CD8-positive, alpha-beta memory T cell (primary cell): ENCODE measurements around the gene EPS15. TPM values are rescaled to one million over a fixed set of nuclear protein-coding genes. Genes with fewer than 3 reads are reported as not detected.
A peak's percentile ranks its signal among the peaks of the same experiment; 100 is the strongest.

Source experiments
- CTCF ChIA-PET: fragments of 350-600 bp; sonication (Branson Sonifier 250); formaldehyde crosslinking; loops from one replicate; lab custom pipeline; 2021; ENCODE audit warnings: antibody characterized with exemption; lab: Charles Lee
- POLR2A ChIA-PET: fragments of 350-600 bp; sonication (Branson Sonifier 250); formaldehyde crosslinking; loops from one replicate; lab custom pipeline; 2021; ENCODE audit warnings: antibody characterized with exemption; lab: Charles Lee
- DNase-seq, 5 donors: peaks; one replicate each; pipeline versions ENCODE4 v3.0.0 to v3.0.0-alpha.2; 2020 to 2022; ENCODE audit warnings: mixed read lengths in 1 of 5
- H3K27ac ChIP-seq: one replicate; pipeline ENCODE4 v1.7.0; 2013; ENCODE audit warnings: low read depth, mild to moderate bottlenecking, low read length, moderate library complexity
- H3K27me3 ChIP-seq: 2 replicates; pipeline ENCODE4 v1.7.0; 2013; ENCODE audit warnings: low read length, mild to moderate bottlenecking; ENCODE audit not compliant: insufficient read depth, poor library complexity, severe bottlenecking
- H3K36me3 ChIP-seq: 2 replicates; pipeline ENCODE4 v1.7.0; 2013; ENCODE audit warnings: mild to moderate bottlenecking, low read length, moderate library complexity; ENCODE audit not compliant: insufficient read depth
- H3K4me1 ChIP-seq: 2 replicates; pipeline ENCODE4 v1.7.0; 2013; ENCODE audit warnings: mild to moderate bottlenecking, low read length, moderate library complexity; ENCODE audit not compliant: insufficient read depth
- H3K4me3 ChIP-seq: 2 replicates; pipeline ENCODE4 v1.7.0; 2013; ENCODE audit warnings: mild to moderate bottlenecking, low read length
- H3K9me3 ChIP-seq: 2 replicates; pipeline ENCODE4 v1.7.0; 2013; ENCODE audit warnings: mild to moderate bottlenecking, low read length
- H3K27ac Mint-ChIP-seq, 8 donors: one replicate each; pipeline ENCODE4 v1.8.0; 2020 to 2021; ENCODE audit warnings: mixed read lengths in 8 of 8, mild to moderate bottlenecking in 6 of 8, inconsistent platforms in 3 of 8, moderate library complexity in 3 of 8
- H3K27me3 Mint-ChIP-seq, 2 donors: one replicate each; pipeline ENCODE4 v1.8.0; 2020 to 2021; ENCODE audit warnings: mixed read lengths in 2 of 2, mild to moderate bottlenecking in 1 of 2, moderate library complexity in 1 of 2
- H3K36me3 Mint-ChIP-seq, 3 donors: one replicate each; pipeline ENCODE4 v1.8.0; 2020 to 2021; ENCODE audit warnings: mixed read lengths in 3 of 3, inconsistent platforms in 1 of 3, mild to moderate bottlenecking in 1 of 3
- H3K4me1 Mint-ChIP-seq, 3 donors: one replicate each; pipeline ENCODE4 v1.8.0; 2020 to 2021; ENCODE audit warnings: mixed read lengths in 3 of 3, inconsistent platforms in 1 of 3, mild to moderate bottlenecking in 1 of 3
- H3K4me3 Mint-ChIP-seq, 7 donors: one replicate each; pipeline ENCODE4 v1.8.0; 2020 to 2021; ENCODE audit warnings: mixed read lengths in 7 of 7, mild to moderate bottlenecking in 6 of 7, moderate library complexity in 4 of 7, inconsistent platforms in 2 of 7
- H3K9me3 Mint-ChIP-seq, 5 donors: one replicate each; pipeline ENCODE4 v1.8.0; 2020 to 2022; ENCODE audit warnings: mixed read lengths in 5 of 5, mild to moderate bottlenecking in 3 of 5, moderate library complexity in 2 of 5, inconsistent platforms in 1 of 5
- polyA plus RNA-seq: library from polyadenylated mRNA; unstranded; fragments of 300-500 nt; fragmentation: Illumina TruSeq; gene quantifications from one replicate; pipeline ENCODE4 v1.2.3, GENCODE V29; 2021
- total RNA-seq, 2 experiments: library from RNA; stranded (reverse); gene quantifications; one replicate each; pipeline ENCODE4 v1.2.3, GENCODE V29; 2021

The EPS15 gene
- total and polyA plus RNA-seq, 3 experiments from 2014 or later, result 59.6 to 112 (median 108) TPM

- no peak overlapping the region for H3K4me3 Mint-ChIP-seq
- ChIA-PET CTCF (interaction anchor here (1.3 kb wide), 1 partner anchor 13 kb away, joined by 3 read pairs; no protein-coding TSS in a partner anchor), POLR2A (no interaction called here)
Measured at GRCh38 chr1:51344602-51345299, 174.3 kb downstream of the EPS15 start.

GRCh38 chr1:51344276-51344601 is 174.8 kb downstream of the EPS15 start:
- no peak overlapping the region for H3K27ac Mint-ChIP-seq

More at GRCh38 chr1:51344602-51345299, 174.3 kb downstream of the EPS15 start:
- H3K9me3 ChIP-seq, result no peaks in the 10 kb centered on the region
- no peak overlapping the region for H3K27ac ChIP-seq
- H3K4me3 ChIP-seq, result no peak overlapping the region
- no peaks in the 10 kb centered on the region for H3K36me3 ChIP-seq
- H3K4me1 Mint-ChIP-seq, result peaks cover 6 to 13% (median 12%) of the 10 kb centered on the region in 3 donors
- peaks cover 17% of the 10 kb centered on the region for H3K27me3 ChIP-seq
- H3K27me3 Mint-ChIP-seq, result peaks cover 30 to 49% of the 10 kb centered on the region in 2 donors
- DNase-seq, result no peak
- no peak overlapping the region for H3K27ac Mint-ChIP-seq
- H3K4me1 ChIP-seq, result no peaks in the 10 kb centered on the region
- H3K36me3 Mint-ChIP-seq, result peaks cover 0 to 7% (median 0%) of the 10 kb centered on the region in 3 donors
- H3K9me3 Mint-ChIP-seq, result no peaks in the 10 kb centered on the region

GRCh38 chr1:51343624-51344023 is 175.4 kb downstream of the EPS15 start:
- no peak overlapping the region for H3K27ac ChIP-seq
- H3K27me3 ChIP-seq, result peaks cover 17% of the 10 kb centered on the region
- no peaks in the 10 kb centered on the region for H3K4me1 ChIP-seq
- Mint-ChIP-seq H3K36me3 (peaks cover 0 to 7% (median 0%) of the 10 kb centered on the region in 3 donors), H3K9me3 (no peaks in the 10 kb centered on the region), H3K27ac (no peak overlapping the region), H3K27me3 (peaks cover 30 to 56% of the 10 kb centered on the region in 2 donors), H3K4me1 (peaks cover 6 to 13% (median 12%) of the 10 kb centered on the region in 3 donors), H3K4me3 (peak overlapping the region in 2 of 7 donors; percentile 52 to 54)
- ChIA-PET CTCF (no interaction called here), POLR2A (no interaction called here)
- H3K36me3 ChIP-seq, result no peaks in the 10 kb centered on the region
- no peaks in the 10 kb centered on the region for H3K9me3 ChIP-seq
- H3K4me3 ChIP-seq, result no peak overlapping the region
- DNase-seq, result no peak

More at GRCh38 chr1:51344276-51344601, 174.8 kb downstream of the EPS15 start:
- H3K27me3 ChIP-seq, result peaks cover 17% of the 10 kb centered on the region
- ChIA-PET CTCF (no interaction called here), POLR2A (no interaction called here)
- Mint-ChIP-seq H3K4me1 (peaks cover 6 to 13% (median 12%) of the 10 kb centered on the region in 3 donors), H3K27me3 (peaks cover 30 to 54% of the 10 kb centered on the region in 2 donors), H3K36me3 (peaks cover 0 to 7% (median 0%) of the 10 kb centered on the region in 3 donors), H3K9me3 (no peaks in the 10 kb centered on the region), H3K4me3 (peak overlapping the region in 1 of 7 donors; percentile 55)
- H3K36me3 ChIP-seq, result no peaks in the 10 kb centered on the region
- H3K4me1 ChIP-seq, result no peaks in the 10 kb centered on the region
- no peak for DNase-seq
- no peak overlapping the region for H3K4me3 ChIP-seq
- no peaks in the 10 kb centered on the region for H3K9me3 ChIP-seq
- no peak overlapping the region for H3K27ac ChIP-seq

GRCh38 chr1:51342591-51343206 is 176.4 kb downstream of the EPS15 start:
- Mint-ChIP-seq H3K27ac (no peak overlapping the region), H3K4me1 (peaks cover 6 to 13% (median 12%) of the 10 kb centered on the region in 3 donors), H3K27me3 (peaks cover 33 to 61% of the 10 kb centered on the region in 2 donors), H3K4me3 (no peak overlapping the region), H3K36me3 (peaks cover 0 to 7% (median under 1%) of the 10 kb centered on the region in 3 donors), H3K9me3 (no peaks in the 10 kb centered on the region)
- H3K9me3 ChIP-seq, result no peaks in the 10 kb centered on the region
- no peak overlapping the region for H3K4me3 ChIP-seq
- no peaks in the 10 kb centered on the region for H3K4me1 ChIP-seq
- ChIA-PET CTCF (interaction anchor here (1.4 kb wide), 1 partner anchor 11 kb away, joined by 3 read pairs; no protein-coding TSS in a partner anchor), POLR2A (no interaction called here)
- DNase-seq, result no peak
- H3K36me3 ChIP-seq, result no peaks in the 10 kb centered on the region
- no peak overlapping the region for H3K27ac ChIP-seq
- H3K27me3 ChIP-seq, result peaks cover 17% of the 10 kb centered on the region

- H3K36me3 Mint-ChIP-seq, result peaks cover 0 to 7% (median 2%) of the 10 kb centered on the region in 3 donors
- no peaks in the 10 kb centered on the region for H3K9me3 ChIP-seq
- peak overlapping the region in 1 of 7 donors; percentile 67 for H3K4me3 Mint-ChIP-seq
- no peaks in the 10 kb centered on the region for H3K4me1 ChIP-seq
- no peaks in the 10 kb centered on the region for H3K9me3 Mint-ChIP-seq
- DNase-seq, result no peak
- H3K27me3 ChIP-seq, result peaks cover 17% of the 10 kb centered on the region
- no peak overlapping the region for H3K4me3 ChIP-seq
- peaks cover 34 to 61% of the 10 kb centered on the region in 2 donors for H3K27me3 Mint-ChIP-seq
- H3K27ac Mint-ChIP-seq, result no peak overlapping the region
- ChIA-PET CTCF (interaction anchor here (1.4 kb wide), 1 partner anchor 12 kb away, joined by 3 read pairs; no protein-coding TSS in a partner anchor), POLR2A (no interaction called here)
- H3K27ac ChIP-seq, result no peak overlapping the region
- peaks cover 6 to 13% (median 12%) of the 10 kb centered on the region in 3 donors for H3K4me1 Mint-ChIP-seq
- H3K36me3 ChIP-seq, result no peaks in the 10 kb centered on the region
Measured at GRCh38 chr1:51341876-51342496, 177.1 kb downstream of the EPS15 start.

- Mint-ChIP-seq H3K36me3 (peaks cover 0 to 7% (median 2%) of the 10 kb centered on the region in 3 donors), H3K9me3 (no peaks in the 10 kb centered on the region), H3K27me3 (peaks cover 28 to 52% of the 10 kb centered on the region in 2 donors), H3K27ac (no peak overlapping the region), H3K4me1 (peaks cover 6 to 10% (median 9%) of the 10 kb centered on the region in 3 donors), H3K4me3 (no peak overlapping the region)
- ChIA-PET POLR2A (no interaction called here), CTCF (no interaction called here)
- H3K4me1 ChIP-seq, result no peaks in the 10 kb centered on the region
- H3K4me3 ChIP-seq, result no peak overlapping the region
- H3K36me3 ChIP-seq, result no peaks in the 10 kb centered on the region
- DNase-seq, result no peak
- H3K9me3 ChIP-seq, result no peaks in the 10 kb centered on the region
- peaks cover 12% of the 10 kb centered on the region for H3K27me3 ChIP-seq
- H3K27ac ChIP-seq, result no peak overlapping the region
Measured at GRCh38 chr1:51340380-51340779, 178.7 kb downstream of the EPS15 start.

GRCh38 chr1:51336711-51337110 is 182.4 kb downstream of the EPS15 start:
- Mint-ChIP-seq H3K9me3 (no peaks in the 10 kb centered on the region), H3K36me3 (peaks cover 0 to 3% (median 2%) of the 10 kb centered on the region in 3 donors), H3K4me3 (no peak overlapping the region), H3K27ac (no peak overlapping the region), H3K4me1 (no peaks in the 10 kb centered on the region), H3K27me3 (peaks cover 18 to 28% of the 10 kb centered on the region in 2 donors)
- no peaks in the 10 kb centered on the region for H3K9me3 ChIP-seq
- H3K4me1 ChIP-seq, result no peaks in the 10 kb centered on the region
- CTCF ChIA-PET, result no interaction called here
- POLR2A ChIA-PET, result no interaction called here
- no peaks in the 10 kb centered on the region for H3K36me3 ChIP-seq
- no peak overlapping the region for H3K4me3 ChIP-seq
- H3K27ac ChIP-seq, result no peak overlapping the region
- no peak for DNase-seq
- H3K27me3 ChIP-seq, result no peaks in the 10 kb centered on the region
